ENCODE data around the gene BIRC2. TPM values are rescaled to one million over a fixed set of nuclear protein-coding genes. Genes with fewer than 3 reads are reported as not detected.

Gene BIRC2
- total RNA-seq, 1 experiment from 2014 or later: 32.0 TPM

GRCh38 chr11:102359372-102359771 lies 12.4 kb downstream of the BIRC2 start:
- H3K4me1 ChIP-seq (ENCODE audit: insufficient read depth, low read length, poor library complexity, severe bottlenecking): no peaks in the 10 kb centered on the region
- no peaks in the 10 kb centered on the region for H3K27me3 ChIP-seq (replicated peaks; ENCODE audit: insufficient read depth, low read depth, low read length, poor library complexity)
- BruUV-seq (replicated peaks): no TSS peak
- DNase-seq (ENCODE audit: low spot score): no peak
- ChIA-PET CTCF (no interaction called here), POLR2A (ENCODE audit: low non-redundant PET) (no interaction called here)
- TF ChIP-seq CTCF (conservative IDR thresholded peaks at IDR 0.05; ENCODE audit: low read depth, low read length) (no peak), EZH2 (IDR thresholded peaks at IDR 0.05; ENCODE audit: borderline replicate concordance, low read depth, low read length, poor library complexity, severe bottlenecking) (no peak)
- H3K36me3 ChIP-seq (ENCODE audit: insufficient read depth, low read length, poor library complexity, severe bottlenecking): peaks cover 57% of the 10 kb centered on the region
- no peak overlapping the region for H3K4me3 ChIP-seq (ENCODE audit: low read depth, low read length, poor library complexity, severe bottlenecking)
- intact Hi-C loops (cut with micrococcal nuclease; ENCODE audit: unreplicated experiment): no loop called here
- peaks cover 7% of the 10 kb centered on the region for H3K9me3 ChIP-seq (ENCODE audit: low read depth, low read length, poor library complexity, severe bottlenecking)
- H3K27ac ChIP-seq (ENCODE audit: low read depth, low read length, poor library complexity, severe bottlenecking): no peak overlapping the region

GRCh38 chr11:102360681-102361080 lies 13.7 kb downstream of the BIRC2 start:
- H3K9me3 ChIP-seq (ENCODE audit: low read depth, low read length, poor library complexity, severe bottlenecking): no peaks in the 10 kb centered on the region
- CTCF ChIA-PET: no interaction called here
- intact Hi-C loops (cut with micrococcal nuclease; ENCODE audit: unreplicated experiment): no loop called here
- no peak overlapping the region for H3K27ac ChIP-seq (ENCODE audit: low read depth, low read length, poor library complexity, severe bottlenecking)
- H3K4me1 ChIP-seq (ENCODE audit: insufficient read depth, low read length, poor library complexity, severe bottlenecking): no peaks in the 10 kb centered on the region
- H3K36me3 ChIP-seq (ENCODE audit: insufficient read depth, low read length, poor library complexity, severe bottlenecking): peaks cover 55% of the 10 kb centered on the region
- no peak overlapping the region for H3K4me3 ChIP-seq (ENCODE audit: low read depth, low read length, poor library complexity, severe bottlenecking)
- H3K27me3 ChIP-seq (replicated peaks; ENCODE audit: insufficient read depth, low read depth, low read length, poor library complexity): no peaks in the 10 kb centered on the region
- no peak for TF ChIP-seq EZH2 (IDR thresholded peaks at IDR 0.05; ENCODE audit: borderline replicate concordance, low read depth, low read length, poor library complexity, severe bottlenecking)
- POLR2A ChIA-PET (ENCODE audit: low non-redundant PET): no interaction called here
- no peak for DNase-seq (ENCODE audit: low spot score)
- no TSS peak for BruUV-seq (replicated peaks)

GRCh38 chr11:102361086-102362031 lies 14.3 kb downstream of the BIRC2 start:
- CTCF ChIA-PET: no interaction called here
- peaks cover 52% of the 10 kb centered on the region for H3K36me3 ChIP-seq (ENCODE audit: insufficient read depth, low read length, poor library complexity, severe bottlenecking)
- no peak overlapping the region for H3K4me3 ChIP-seq (ENCODE audit: low read depth, low read length, poor library complexity, severe bottlenecking)
- POLR2A ChIA-PET (ENCODE audit: low non-redundant PET): interaction anchor here (0.6 kb wide), 1 partner anchor 580 kb away, joined by 11 read pairs; no protein-coding TSS in a partner anchor
- H3K9me3 ChIP-seq (ENCODE audit: low read depth, low read length, poor library complexity, severe bottlenecking): no peaks in the 10 kb centered on the region
- H3K27ac ChIP-seq (ENCODE audit: low read depth, low read length, poor library complexity, severe bottlenecking): no peak overlapping the region
- DNase-seq (ENCODE audit: low spot score): no peak
- H3K4me1 ChIP-seq (ENCODE audit: insufficient read depth, low read length, poor library complexity, severe bottlenecking): no peaks in the 10 kb centered on the region
- BruUV-seq (replicated peaks): no TSS peak
- TF ChIP-seq EZH2 (IDR thresholded peaks at IDR 0.05; ENCODE audit: borderline replicate concordance, low read depth, low read length, poor library complexity, severe bottlenecking) (no peak), CTCF (conservative IDR thresholded peaks at IDR 0.05; ENCODE audit: low read depth, low read length) (no peak)
- intact Hi-C loops (cut with micrococcal nuclease; ENCODE audit: unreplicated experiment): no loop called here
- H3K27me3 ChIP-seq (replicated peaks; ENCODE audit: insufficient read depth, low read depth, low read length, poor library complexity): no peaks in the 10 kb centered on the region
